HG03060 (cell line): Measurements from ENCODE around the gene NLRC5.

ENCODE experiments used
- ATAC-seq: cut with Tn5 transposase; IDR thresholded peaks from one replicate; pipeline ENCODE4 v1.9.1; 2021; ENCODE audit warnings: low read depth, moderate number of reproducible peaks; ENCODE audit not compliant: unreplicated experiment

NLRC5 gene

GRCh38 chr16:57020651-57021050 lies 31.3 kb downstream of the NLRC5 start:
- ATAC-seq, result no peak

DNA sequence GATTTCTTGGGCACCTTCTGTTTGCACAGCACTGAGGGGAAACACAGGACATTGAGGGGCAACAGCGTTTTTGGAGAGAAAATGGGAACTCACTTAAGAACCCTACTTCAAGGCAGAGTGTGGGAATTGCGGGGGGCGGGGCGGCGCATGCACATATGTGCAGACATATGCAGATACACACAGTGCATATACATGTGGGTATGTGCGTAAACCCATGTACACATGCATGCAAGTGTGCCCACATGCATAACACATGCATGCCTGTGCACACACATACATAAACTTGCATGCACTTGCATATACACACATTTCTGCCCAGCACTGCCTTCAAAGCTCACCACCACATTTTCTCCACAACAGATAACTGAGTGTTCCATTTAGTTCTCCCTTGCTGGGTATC lies 32.4 kb downstream of the NLRC5 start:
- ATAC-seq, result no peak

- no peak for ATAC-seq
These were observed 33.1 kb downstream of the NLRC5 start for GRCh38 chr16:57022445-57022844.

DNA sequence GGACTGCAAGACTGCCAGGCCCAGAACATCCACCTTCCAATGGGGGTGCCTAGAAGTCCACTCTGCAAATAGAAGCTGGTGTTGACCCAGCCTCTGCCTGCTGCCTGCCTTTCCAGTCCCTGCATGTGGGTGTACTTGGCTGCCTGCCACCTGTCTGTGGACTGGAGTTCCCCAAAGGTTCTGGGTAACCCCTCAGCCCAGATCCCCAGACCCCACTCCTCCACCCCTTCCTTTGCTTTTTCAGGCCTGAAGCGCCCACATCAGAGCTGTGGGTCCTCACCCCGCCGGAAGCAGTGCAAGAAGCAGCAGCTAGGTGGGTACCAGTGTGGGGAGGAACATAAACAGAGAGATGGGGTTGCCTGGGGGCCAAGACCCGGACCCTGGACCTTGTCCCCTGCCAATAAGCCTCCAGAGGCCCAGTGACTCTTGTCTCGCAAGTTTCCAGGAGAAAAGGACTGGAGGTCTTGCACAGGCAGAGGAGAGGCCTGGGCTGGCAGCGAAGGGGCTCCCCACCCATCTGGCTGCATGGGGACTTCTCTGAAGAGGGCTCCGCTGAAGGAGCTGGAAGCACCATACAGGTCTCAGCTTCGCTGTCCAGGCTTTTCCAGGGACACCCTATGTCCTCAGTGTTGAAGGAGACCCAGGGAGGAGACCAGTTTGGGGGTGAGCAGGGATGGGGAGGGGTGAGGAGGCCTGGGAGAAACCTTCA lies 34.3 kb downstream of the NLRC5 start:
- ATAC-seq, result no peak

DNA sequence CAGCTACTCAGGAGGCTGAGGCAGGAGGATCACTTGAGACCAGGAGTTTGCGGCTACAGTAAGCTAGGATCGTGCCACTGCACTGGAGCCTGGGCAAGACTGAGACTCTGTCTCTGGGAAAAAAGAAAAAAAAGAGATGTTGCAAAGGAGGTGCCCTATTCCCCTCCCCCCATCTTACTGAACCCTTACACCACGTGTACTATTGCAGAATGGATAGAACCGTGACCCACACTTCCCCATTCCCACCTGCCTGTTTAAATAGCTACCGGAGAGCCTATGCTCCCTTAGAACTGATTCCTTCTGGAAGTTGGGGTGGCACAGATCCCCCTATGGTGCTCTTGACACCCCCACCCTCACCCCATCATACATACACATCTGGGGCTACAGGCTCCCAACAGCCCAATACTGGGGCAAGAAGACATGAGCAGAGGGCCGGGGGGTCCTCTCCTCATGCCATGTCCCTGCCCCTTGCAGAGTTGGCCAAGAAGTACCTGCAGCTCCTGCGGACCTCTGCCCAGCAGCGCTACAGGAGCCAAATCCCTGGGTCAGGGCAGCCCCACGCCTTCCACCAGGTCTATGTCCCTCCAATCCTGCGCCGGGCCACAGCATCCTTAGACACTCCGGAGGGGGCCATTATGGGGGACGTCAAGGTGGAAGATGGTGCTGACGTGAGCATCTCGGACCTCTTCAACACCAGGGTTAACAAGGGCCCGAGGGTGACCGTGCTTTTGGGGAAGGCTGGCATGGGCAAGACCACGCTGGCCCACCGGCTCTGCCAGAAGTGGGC lies 35.7 kb downstream of the NLRC5 start:
- ATAC-seq, result no peak

DNA sequence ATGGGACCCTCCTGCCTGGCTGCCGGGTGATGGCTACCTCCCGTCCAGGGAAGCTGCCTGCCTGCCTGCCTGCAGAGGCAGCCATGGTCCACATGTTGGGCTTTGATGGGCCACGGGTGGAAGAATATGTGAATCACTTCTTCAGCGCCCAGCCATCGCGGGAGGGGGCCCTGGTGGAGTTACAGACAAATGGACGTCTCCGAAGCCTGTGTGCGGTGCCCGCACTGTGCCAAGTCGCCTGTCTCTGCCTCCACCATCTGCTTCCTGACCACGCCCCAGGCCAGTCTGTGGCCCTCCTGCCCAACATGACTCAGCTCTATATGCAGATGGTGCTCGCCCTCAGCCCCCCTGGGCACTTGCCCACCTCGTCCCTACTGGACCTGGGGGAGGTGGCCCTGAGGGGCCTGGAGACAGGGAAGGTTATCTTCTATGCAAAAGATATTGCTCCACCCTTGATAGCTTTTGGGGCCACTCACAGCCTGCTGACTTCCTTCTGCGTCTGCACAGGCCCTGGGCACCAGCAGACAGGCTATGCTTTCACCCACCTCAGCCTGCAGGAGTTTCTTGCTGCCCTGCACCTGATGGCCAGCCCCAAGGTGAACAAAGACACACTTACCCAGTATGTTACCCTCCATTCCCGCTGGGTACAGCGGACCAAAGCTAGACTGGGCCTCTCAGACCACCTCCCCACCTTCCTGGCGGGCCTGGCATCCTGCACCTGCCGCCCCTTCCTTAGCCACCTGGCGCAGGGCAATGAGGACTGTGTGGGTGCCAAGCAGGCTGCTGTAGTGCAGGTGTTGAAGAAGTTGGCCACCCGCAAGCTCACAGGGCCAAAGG lies 36.8 kb downstream of the NLRC5 start:
- no peak for ATAC-seq

- no peak for ATAC-seq
These were observed 37.4 kb downstream of the NLRC5 start for GRCh38 chr16:57026778-57027062.

- no peak for ATAC-seq
These were observed 37.7 kb downstream of the NLRC5 start for GRCh38 chr16:57027067-57027466.

- ATAC-seq, result no peak
These were observed 38.7 kb downstream of the NLRC5 start for GRCh38 chr16:57028086-57028485.

DNA sequence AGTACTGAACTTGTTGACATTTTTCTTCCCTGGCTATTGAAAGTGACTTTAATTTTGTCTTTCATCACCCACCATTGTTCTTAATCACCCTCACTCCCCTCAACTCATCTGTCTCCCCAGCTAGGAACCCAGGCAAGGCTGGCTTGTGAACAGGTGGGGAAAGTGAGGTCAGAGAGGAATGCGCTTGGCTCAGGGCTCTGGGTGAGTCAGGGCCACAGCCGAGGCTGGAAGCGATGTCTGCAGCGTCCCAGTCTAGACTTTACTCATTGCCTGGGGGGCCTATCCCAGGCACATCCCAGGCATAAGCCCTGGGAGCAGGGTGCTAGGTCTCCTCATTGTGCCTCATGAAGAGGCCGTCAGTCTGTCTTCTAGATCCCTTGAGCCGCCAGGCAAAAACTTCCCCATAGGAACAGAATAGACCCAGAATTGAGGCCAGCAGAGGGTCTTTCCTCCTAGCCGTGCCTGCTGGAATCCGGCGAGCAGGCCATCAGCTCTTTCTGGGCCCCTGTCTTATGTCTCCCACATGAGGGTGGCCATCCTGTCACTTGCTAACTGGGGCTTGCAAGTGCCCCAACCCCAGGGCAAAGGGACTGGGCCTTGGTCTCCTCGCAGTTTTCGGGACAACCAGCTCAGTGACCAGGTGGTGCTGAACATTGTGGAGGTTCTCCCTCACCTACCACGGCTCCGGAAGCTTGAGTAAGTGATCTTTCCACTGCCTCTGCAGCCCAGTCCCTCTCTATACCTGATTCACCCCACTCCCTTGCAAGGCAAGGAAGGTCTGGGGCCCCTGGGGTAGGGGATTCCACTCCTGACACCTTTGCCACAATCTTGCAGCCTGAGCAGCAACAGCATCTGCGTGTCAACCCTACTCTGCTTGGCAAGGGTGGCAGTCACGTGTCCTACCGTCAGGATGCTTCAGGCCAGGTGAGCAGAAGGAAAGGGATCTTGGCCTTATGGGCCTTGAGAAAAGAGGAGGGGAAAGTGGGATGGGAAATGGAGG lies 40.1 kb downstream of the NLRC5 start:
- no peak for ATAC-seq

DNA sequence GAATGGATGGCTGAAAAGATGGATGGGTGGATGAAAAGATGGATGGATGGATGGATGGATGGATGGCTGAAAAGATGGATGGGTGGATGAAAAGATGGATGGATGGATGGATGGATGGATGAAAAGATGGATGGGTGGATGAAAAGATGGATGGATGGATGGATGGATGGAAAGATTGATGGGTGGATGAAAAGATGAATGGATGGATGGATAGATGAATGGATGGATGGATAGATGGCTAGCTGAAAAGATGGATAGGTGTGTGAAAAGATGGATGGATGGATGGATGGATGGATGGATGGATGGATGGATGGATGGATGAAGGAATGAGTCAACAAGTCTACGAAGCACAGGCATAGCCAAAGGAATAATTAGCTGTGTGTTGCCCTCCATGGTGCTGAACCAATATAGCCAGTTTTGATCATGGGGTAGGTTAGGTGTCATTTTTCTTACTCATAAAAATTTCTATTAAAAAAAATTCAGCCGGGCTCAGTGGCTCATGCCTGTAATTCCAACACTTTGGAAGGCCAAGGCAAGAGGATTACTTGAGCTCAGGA lies 41.1 kb downstream of the NLRC5 start:
- ATAC-seq, result no peak

DNA sequence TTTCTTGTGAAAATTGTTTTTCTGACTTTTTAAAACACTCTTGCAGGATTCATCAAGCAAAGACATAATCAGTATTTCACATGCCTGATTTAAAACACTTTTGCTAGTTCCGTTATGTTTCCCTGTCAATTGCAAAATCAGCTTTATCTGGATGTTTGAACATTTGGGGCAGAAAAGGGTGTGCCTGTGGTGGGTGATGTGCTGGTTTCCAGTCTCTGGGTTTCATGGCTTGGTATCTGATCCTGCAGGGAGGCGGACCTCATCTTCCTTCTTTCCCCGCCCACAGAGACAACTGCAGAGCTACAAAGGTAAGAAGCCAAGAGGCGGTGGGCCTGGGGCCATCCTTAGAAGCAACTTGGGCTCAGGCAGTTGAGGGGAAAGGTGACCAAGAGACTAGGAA lies 41.8 kb downstream of the NLRC5 start:
- no peak for ATAC-seq

DNA sequence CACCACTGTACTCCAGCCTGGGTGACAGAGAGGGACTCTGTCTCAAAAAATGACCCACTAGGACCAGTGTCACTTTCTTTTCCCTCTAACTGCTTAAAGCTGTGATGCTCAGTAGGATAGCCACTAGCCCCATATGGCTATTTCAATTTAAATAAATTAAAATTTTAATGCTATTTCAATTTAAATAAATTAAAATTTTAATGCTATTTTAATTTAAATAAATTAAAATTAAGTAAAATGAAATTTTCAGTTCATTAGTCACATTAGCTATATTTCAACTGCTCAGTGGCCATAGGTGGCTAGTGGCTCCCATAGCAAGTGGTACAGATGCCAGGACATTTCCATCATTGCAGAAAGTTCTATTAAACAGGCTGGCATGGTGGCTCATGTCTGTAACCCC lies 43.0 kb downstream of the NLRC5 start:
- ATAC-seq, result no peak

DNA sequence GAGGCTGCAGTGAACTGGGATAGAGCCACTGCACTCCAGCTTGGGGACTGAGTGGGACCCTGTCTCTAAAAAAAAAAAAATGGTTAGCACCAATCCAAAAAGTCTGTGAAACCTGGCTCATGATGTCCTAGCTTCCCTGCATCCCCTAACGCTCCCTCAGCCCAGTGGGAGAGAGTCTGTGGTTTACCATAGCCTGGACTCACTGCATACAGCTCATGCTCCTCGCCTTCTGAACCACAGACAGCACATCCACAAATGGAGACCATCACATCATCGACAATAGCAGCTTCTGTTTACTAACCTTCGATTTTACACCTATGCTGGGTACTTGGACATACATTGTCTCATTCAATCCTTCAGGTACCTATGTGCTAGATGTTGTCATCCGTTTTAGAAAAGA lies 43.6 kb downstream of the NLRC5 start:
- no peak for ATAC-seq

DNA sequence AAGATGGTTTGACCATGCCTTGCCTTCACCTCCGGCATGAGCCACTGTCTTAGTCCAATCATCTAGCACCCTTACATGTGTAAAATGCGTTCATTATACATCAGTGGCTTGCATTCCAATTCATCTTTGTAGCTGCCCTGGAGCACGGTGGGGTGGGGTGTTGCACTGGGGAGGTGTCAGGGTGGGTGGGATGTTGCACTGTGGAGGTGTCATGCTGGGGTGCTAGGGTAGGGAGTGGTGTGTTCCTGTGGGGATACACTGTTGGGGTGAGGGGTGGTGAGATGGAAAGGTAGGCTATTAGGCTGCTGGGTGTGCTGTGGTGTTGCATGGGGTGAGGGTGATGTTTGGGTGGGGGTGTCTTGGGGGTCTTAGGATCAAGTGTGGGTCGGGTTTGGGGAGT lies 47.0 kb downstream of the NLRC5 start:
- ATAC-seq, result no peak

DNA sequence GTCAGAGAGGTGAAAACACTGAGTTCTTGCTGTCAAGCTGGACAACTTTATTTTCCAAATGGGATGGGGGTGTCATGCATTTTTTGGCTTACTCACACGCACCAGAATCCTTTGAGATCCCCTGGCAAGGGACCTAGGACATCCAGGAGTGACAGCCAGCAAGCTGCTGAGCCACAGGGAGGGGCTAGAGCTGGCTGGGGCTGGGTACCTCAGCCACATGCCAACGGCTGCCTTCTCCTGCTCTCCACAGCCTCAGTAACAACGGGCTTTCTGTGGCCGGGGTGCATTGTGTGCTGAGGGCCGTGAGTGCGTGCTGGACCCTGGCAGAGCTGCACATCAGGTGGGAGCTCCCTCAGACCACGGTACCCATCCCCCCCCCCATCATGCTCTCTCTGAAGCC lies 47.6 kb downstream of the NLRC5 start:
- no peak for ATAC-seq

DNA sequence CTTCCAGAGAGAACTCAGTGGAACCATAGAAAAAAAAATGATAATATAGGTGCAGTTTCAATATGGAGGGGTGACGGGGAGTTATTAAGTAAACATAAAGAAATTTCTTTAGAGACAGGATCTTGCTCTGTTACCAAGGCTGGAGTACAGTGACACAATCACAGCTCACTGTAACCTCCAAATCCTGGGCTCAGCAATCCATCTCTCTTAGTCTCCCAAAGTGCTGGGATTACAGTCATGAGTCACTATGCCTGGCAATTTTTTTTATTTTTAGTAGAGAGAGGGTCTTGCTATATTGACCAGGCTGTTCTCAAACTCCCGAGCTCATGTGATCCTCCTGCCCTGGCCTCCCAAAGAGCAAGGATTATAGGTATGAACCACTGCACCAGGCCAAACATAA lies 48.8 kb downstream of the NLRC5 start:
- no peak for ATAC-seq

- ATAC-seq, result no peak
These were observed 49.9 kb downstream of the NLRC5 start for GRCh38 chr16:57039148-57039812.
